GM18505 (cell line): ENCODE results near the gene SDC1.

Experiments
- ATAC-seq: cut with Tn5 transposase; IDR thresholded peaks from one replicate; pipeline ENCODE4 v1.9.1; 2021; ENCODE audit not compliant: unreplicated experiment
- POLR2A ChIP-seq: IDR thresholded peaks from 4 replicates; pipeline ENCODE4 v1.6.1; 2011; ENCODE audit warnings: borderline replicate concordance; ENCODE audit not compliant: insufficient read depth, insufficient read length; ENCODE audit errors: extremely low read depth

SDC1 gene

GRCh38 chr2:20215183-20216040 is 9.5 kb downstream of the SDC1 start:
- no peak for ATAC-seq
- no peak for TF ChIP-seq POLR2A

GRCh38 chr2:20214566-20215182 is 10.3 kb downstream of the SDC1 start:
- no peak for ATAC-seq
- no peak for TF ChIP-seq POLR2A

- no peak for ATAC-seq
- no peak for TF ChIP-seq POLR2A
These were observed 11.0 kb downstream of the SDC1 start for GRCh38 chr2:20213651-20214565.

GRCh38 chr2:20212871-20213503 is 11.9 kb downstream of the SDC1 start:
- TF ChIP-seq POLR2A, result no peak
- ATAC-seq, result no peak

- ATAC-seq, result peak; percentile 44
- TF ChIP-seq POLR2A, result peak; percentile 44
These were observed 12.5 kb downstream of the SDC1 start for GRCh38 chr2:20212459-20212870.

- ATAC-seq, result peak; percentile 19
- TF ChIP-seq POLR2A, result no peak
These were observed 13.0 kb downstream of the SDC1 start for GRCh38 chr2:20211860-20212458.

GRCh38 chr2:20211420-20211819 is 13.5 kb downstream of the SDC1 start:
- no peak for TF ChIP-seq POLR2A
- ATAC-seq, result no peak

GRCh38 chr2:20210462-20210861 is 14.5 kb downstream of the SDC1 start:
- TF ChIP-seq POLR2A, result no peak
- ATAC-seq, result no peak

- TF ChIP-seq POLR2A, result no peak
- ATAC-seq, result no peak
These were observed 15.4 kb downstream of the SDC1 start for GRCh38 chr2:20209373-20210109.

GRCh38 chr2:20208476-20208859 is 16.5 kb downstream of the SDC1 start:
- no peak for ATAC-seq
- no peak for TF ChIP-seq POLR2A

GRCh38 chr2:20207051-20207450 is 17.9 kb downstream of the SDC1 start:
- TF ChIP-seq POLR2A, result no peak
- ATAC-seq, result no peak
